Kidney epithelial cell (primary cell): ENCODE data around the gene DMKN. TPM values are rescaled to one million over a fixed set of nuclear protein-coding genes. Genes with fewer than 3 reads are reported as not detected.

Source experiments
- DNase-seq: peaks from one replicate; pipeline ENCODE4 v3.0.0-alpha.2; 2010; ENCODE audit warnings: low read depth
- H3K27me3 ChIP-seq: 2 replicates; pipeline ENCODE4 v1.6.0; 2011; ENCODE audit warnings: low read length; ENCODE audit not compliant: control insufficient read depth, insufficient read depth
- H3K36me3 ChIP-seq: 2 replicates; pipeline ENCODE4 v1.5.1; 2011; ENCODE audit warnings: low read length; ENCODE audit not compliant: control insufficient read depth, insufficient read depth
- H3K4me3 ChIP-seq: 2 replicates; pipeline ENCODE4 v1.5.1; 2011; ENCODE audit warnings: low read depth, mild to moderate bottlenecking, control low read depth, low read length
- CTCF ChIP-seq: IDR thresholded peaks from 2 replicates; pipeline ENCODE4 v1.5.1; 2011; ENCODE audit warnings: mild to moderate bottlenecking, moderate library complexity, low read length, control low read depth, inconsistent platforms; ENCODE audit not compliant: insufficient read depth, poor library complexity, severe bottlenecking
- total RNA-seq: library from RNA; depleted of rRNA; stranded (reverse); fragments of >200 nt; gene quantifications from 2 replicates; pipeline ENCODE4 v1.2.3, GENCODE V29; 2015

The DMKN gene
- total RNA-seq, 1 donor from 2014 or later: 266 TPM

GRCh38 chr19:35451338-35452096, 61.9 kb downstream of the DMKN start:
- no peak for TF ChIP-seq CTCF
- DNase-seq: no peak
- Histone ChIP-seq H3K4me3 (no peak overlapping the region), H3K36me3 (no peaks in the 10 kb centered on the region), H3K27me3 (peaks cover 4% of the 10 kb centered on the region)

GRCh38 chr19:35449359-35450043, 63.9 kb downstream of the DMKN start:
- H3K27me3 ChIP-seq: peaks cover 4% of the 10 kb centered on the region
- no peak for TF ChIP-seq CTCF
- H3K4me3 ChIP-seq: no peak overlapping the region
- no peak for DNase-seq
- no peaks in the 10 kb centered on the region for H3K36me3 ChIP-seq

- no peak for TF ChIP-seq CTCF
- Histone ChIP-seq H3K27me3 (peaks cover 4% of the 10 kb centered on the region), H3K4me3 (no peak within 1 kb of the TSS), H3K36me3 (no peaks in the 10 kb centered on the region)
- DNase-seq: no peak
Measured at GRCh38 chr19:35447606-35448469, 65.6 kb downstream of the DMKN start, which contains the start of gene FFAR2. FFAR2 (plus strand) TSS chr19:35448257; CDS start chr19:35449715, 1,458 bp downstream.

Other genes starting within 250 kb of the DMKN start
- gene USF2, start 244.7 kb downstream of the DMKN start, total RNA-seq: 95.1 and 96.5 TPM in 2 replicates
- not detected in 2 replicates for gene HAMP, start 231.1 kb downstream of the DMKN start, total RNA-seq
- 0.04 TPM in 1 of 2 replicates, not detected in the other for gene MAG, start 221.5 kb downstream of the DMKN start, total RNA-seq
- gene CD22, start 184.5 kb downstream of the DMKN start, total RNA-seq: 0.75 and 2.9 TPM in 2 replicates
- 0.04 TPM in 1 of 2 replicates, not detected in the other for gene FFAR1, start 165.7 kb downstream of the DMKN start, total RNA-seq
- gene FFAR3, start 155.2 kb downstream of the DMKN start, total RNA-seq: not detected in 2 replicates
- not detected in 2 replicates for gene GPR42, start 142.6 kb downstream of the DMKN start, total RNA-seq
- not detected in 2 replicates for gene FFAR2, start 65.4 kb downstream of the DMKN start, total RNA-seq
- not detected in 2 replicates for gene KRTDAP, start 23.2 kb downstream of the DMKN start, total RNA-seq
- not detected in 2 replicates for gene SBSN, start 14.7 kb upstream of the DMKN start, total RNA-seq
- not detected in 2 replicates for gene GAPDHS, start 19.8 kb upstream of the DMKN start, total RNA-seq
- gene TMEM147, start 32.0 kb upstream of the DMKN start, total RNA-seq: 160 and 166 TPM in 2 replicates
- gene ATP4A, start 50.0 kb upstream of the DMKN start, total RNA-seq: not detected in 2 replicates
- gene PMIS2, start 72.5 kb upstream of the DMKN start, total RNA-seq: not detected in 2 replicates
- 12.3 and 14.1 TPM in 2 replicates for gene HAUS5, start 99.1 kb upstream of the DMKN start, total RNA-seq
- gene RBM42, start 115.4 kb upstream of the DMKN start, total RNA-seq: 115 and 121 TPM in 2 replicates
- not detected in 2 replicates for gene ETV2, start 128.1 kb upstream of the DMKN start, total RNA-seq
- gene COX6B1, start 134.7 kb upstream of the DMKN start, total RNA-seq: 347 and 569 TPM in 2 replicates
- not detected in 2 replicates for gene UPK1A, start 152.9 kb upstream of the DMKN start, total RNA-seq
- gene ZBTB32, start 190.9 kb upstream of the DMKN start, total RNA-seq: not detected in 2 replicates
- 18.4 and 31.8 TPM in 2 replicates for gene KMT2B, start 204.4 kb upstream of the DMKN start, total RNA-seq
- 1.9 and 8.8 TPM in 2 replicates for gene IGFLR1, start 228.8 kb upstream of the DMKN start, total RNA-seq
- 15.5 and 17.6 TPM in 2 replicates for gene U2AF1L4, start 231.8 kb upstream of the DMKN start, total RNA-seq
- 46.8 and 59.7 TPM in 2 replicates for gene PSENEN, start 232.0 kb upstream of the DMKN start, total RNA-seq
- gene LIN37, start 234.9 kb upstream of the DMKN start, total RNA-seq: 15.1 and 22.0 TPM in 2 replicates
- gene HSPB6, start 243.4 kb upstream of the DMKN start, total RNA-seq: 0.17 and 0.82 TPM in 2 replicates
- 6.1 and 13.0 TPM in 2 replicates for gene PROSER3, start 244.5 kb upstream of the DMKN start, total RNA-seq